HEK293 (cell line): Measurements from ENCODE around the gene YPEL1.
A peak's percentile ranks its signal among the peaks of the same experiment; 100 is the strongest.

Experiments
- CTCF ChIA-PET: fragments of 350-600 bp; formaldehyde crosslinking; extraction: SDS; loops from one replicate; lab custom pipeline; 2021; ENCODE audit warnings: antibody characterized with exemption; lab: Yijun Ruan, JAX
- POLR2A ChIA-PET: fragments of 300-600 bp; formaldehyde crosslinking; extraction: SDS; loops from one replicate; lab custom pipeline; 2020; ENCODE audit warnings: antibody characterized with exemption, inconsistent platforms; lab: Yijun Ruan, JAX
- H3K27ac ChIP-seq: fragments of 200-500 bp; sonication (Bioruptor generic); 2 replicates; pipeline ENCODE4 v1.5.1; 2014; ENCODE audit warnings: low read depth, low read length, control low read depth, inconsistent platforms; ENCODE audit errors: extremely low read depth
- H3K36me3 ChIP-seq, 2 experiments: fragments of 200-500 bp in 1 of 2; sonication (Bioruptor generic) in 1 of 2; 1 replicate in 1 of 2; 2 replicates in 1 of 2; pipeline ENCODE4 v1.5.1; 2014 to 2017; ENCODE audit warnings: inconsistent platforms in 2 of 2, low read length in 2 of 2; ENCODE audit not compliant: control insufficient read depth in 2 of 2, insufficient read depth in 1 of 2
- H3K4me1 ChIP-seq: fragments of 200-500 bp; sonication (Bioruptor generic); 2 replicates; pipeline ENCODE4 v1.5.1; 2014; ENCODE audit warnings: mild to moderate bottlenecking, low read length, inconsistent platforms; ENCODE audit not compliant: control insufficient read depth, insufficient read depth
- H3K4me3 ChIP-seq: 2 replicates; pipeline ENCODE4 v1.5.1; 2011; ENCODE audit warnings: low read depth, mild to moderate bottlenecking, control low read depth, low read length, moderate library complexity
- H3K9me3 ChIP-seq: fragments of 200-500 bp; sonication (Bioruptor generic); 2 replicates; pipeline ENCODE4 v1.5.1; 2014; ENCODE audit warnings: low read depth, low read length, inconsistent platforms; ENCODE audit not compliant: control insufficient read depth, insufficient read depth
- IKZF3 ChIP-seq: fragments of 450-650 bp; IDR thresholded peaks from 2 replicates; pipeline ENCODE4 v1.5.0; 2018; ENCODE audit warnings: missing biosample characterization, mild to moderate bottlenecking, missing genetic modification characterization, moderate library complexity
- KLF10 ChIP-seq: fragments of 450-650 bp; IDR thresholded peaks from 2 replicates; pipeline ENCODE4 v1.5.1; 2018; ENCODE audit warnings: missing biosample characterization, mild to moderate bottlenecking, missing genetic modification characterization
- OSR2 ChIP-seq: fragments of 450-650 bp; formaldehyde crosslinking; IDR thresholded peaks from 2 replicates; pipeline ENCODE4 v1.5.1; 2016; ENCODE audit warnings: missing biosample characterization, missing genetic modification characterization
- PRDM1 ChIP-seq: fragments of 450-650 bp; formaldehyde crosslinking; IDR thresholded peaks from 2 replicates; pipeline ENCODE4; 2016; ENCODE audit warnings: missing biosample characterization, missing genetic modification characterization
- PRDM4 ChIP-seq: fragments of 450-650 bp; formaldehyde crosslinking; IDR thresholded peaks from 2 replicates; pipeline ENCODE4 v1.5.1; 2017; ENCODE audit warnings: missing biosample characterization, missing genetic modification characterization
- SALL2 ChIP-seq: fragments of 450-650 bp; formaldehyde crosslinking; IDR thresholded peaks from 2 replicates; pipeline ENCODE4 v1.5.0; 2017; ENCODE audit warnings: missing biosample characterization, mild to moderate bottlenecking, missing genetic modification characterization, borderline replicate concordance
- SCRT1 ChIP-seq: fragments of 450-650 bp; formaldehyde crosslinking; IDR thresholded peaks from 2 replicates; pipeline ENCODE4 v1.5.1; 2016; ENCODE audit warnings: missing biosample characterization, missing genetic modification characterization, borderline replicate concordance
- SCRT2 ChIP-seq: fragments of 450-650 bp; formaldehyde crosslinking; IDR thresholded peaks from 2 replicates; pipeline ENCODE4 v1.5.1; 2016; ENCODE audit warnings: missing biosample characterization, missing genetic modification characterization
- SETDB1 ChIP-seq: IDR thresholded peaks from one replicate; pipeline ENCODE4 v1.6.1; 2017; ENCODE audit warnings: mild to moderate bottlenecking, low read length, moderate library complexity, mixed read lengths; ENCODE audit not compliant: insufficient read length
- YY1 ChIP-seq: fragments of 450-650 bp; formaldehyde crosslinking; IDR thresholded peaks from 2 replicates; pipeline ENCODE4 v1.5.1; 2018; ENCODE audit warnings: missing biosample characterization, missing genetic modification characterization
- ZBTB21 ChIP-seq: fragments of 450-650 bp; formaldehyde crosslinking; IDR thresholded peaks from 2 replicates; pipeline ENCODE4 v1.5.1; 2017; ENCODE audit warnings: missing biosample characterization, missing genetic modification characterization
- ZBTB8A ChIP-seq: fragments of 450-650 bp; formaldehyde crosslinking; IDR thresholded peaks from 2 replicates; pipeline ENCODE4 v1.5.1; 2016; ENCODE audit warnings: missing biosample characterization, missing genetic modification characterization
- ZNF155 ChIP-seq: fragments of 450-650 bp; formaldehyde crosslinking; IDR thresholded peaks from 2 replicates; pipeline ENCODE4 v1.5.1; 2016; ENCODE audit warnings: missing biosample characterization, missing genetic modification characterization
- ZNF202 ChIP-seq: fragments of 450-650 bp; formaldehyde crosslinking; IDR thresholded peaks from 2 replicates; pipeline ENCODE4 v1.5.1; 2016; ENCODE audit warnings: missing biosample characterization, missing genetic modification characterization, borderline replicate concordance
- ZNF223 ChIP-seq: fragments of 450-650 bp; formaldehyde crosslinking; IDR thresholded peaks from 2 replicates; pipeline ENCODE4 v1.5.1; 2016; ENCODE audit warnings: missing biosample characterization, missing genetic modification characterization
- ZNF23 ChIP-seq: fragments of 450-650 bp; formaldehyde crosslinking; IDR thresholded peaks from 2 replicates; pipeline ENCODE4 v1.5.1; 2016; ENCODE audit warnings: missing biosample characterization, missing genetic modification characterization, borderline replicate concordance
- ZNF366 ChIP-seq: fragments of 450-650 bp; formaldehyde crosslinking; conservative IDR thresholded peaks from 2 replicates; pipeline ENCODE4 v1.5.1; 2016; ENCODE audit warnings: missing biosample characterization, missing genetic modification characterization
- ZNF37A ChIP-seq: fragments of 450-650 bp; IDR thresholded peaks from 2 replicates; pipeline ENCODE4 v1.5.1; 2018; ENCODE audit warnings: missing biosample characterization, missing genetic modification characterization
- ZNF423 ChIP-seq: fragments of 450-650 bp; formaldehyde crosslinking; IDR thresholded peaks from 2 replicates; pipeline ENCODE4 v1.5.1; 2016; ENCODE audit warnings: missing biosample characterization, missing genetic modification characterization
- ZNF548 ChIP-seq: fragments of 450-650 bp; formaldehyde crosslinking; IDR thresholded peaks from 2 replicates; pipeline ENCODE4 v1.5.1; 2016; ENCODE audit warnings: missing biosample characterization, missing genetic modification characterization
- ZNF549 ChIP-seq: fragments of 450-650 bp; IDR thresholded peaks from 2 replicates; pipeline ENCODE4 v1.5.1; 2018; ENCODE audit warnings: missing biosample characterization, missing genetic modification characterization, mild to moderate bottlenecking, inconsistent platforms, moderate library complexity
- ZNF629 ChIP-seq: fragments of 450-650 bp; formaldehyde crosslinking; IDR thresholded peaks from 2 replicates; pipeline ENCODE4 v1.5.1; 2017; ENCODE audit warnings: missing biosample characterization, missing genetic modification characterization
- ZNF639 ChIP-seq: fragments of 450-650 bp; formaldehyde crosslinking; IDR thresholded peaks from 2 replicates; pipeline ENCODE4 v1.5.1; 2016; ENCODE audit warnings: missing biosample characterization, missing genetic modification characterization
- ZNF776 ChIP-seq: fragments of 450-650 bp; formaldehyde crosslinking; IDR thresholded peaks from 2 replicates; pipeline ENCODE4 v1.5.0; 2017; ENCODE audit warnings: missing biosample characterization, missing genetic modification characterization, borderline replicate concordance
- TF ChIP-seq, protein P1 (sequence below): fragments of 450-650 bp; formaldehyde crosslinking; IDR thresholded peaks from 2 replicates; pipeline ENCODE4 v1.5.1; 2016; ENCODE audit warnings: missing biosample characterization, missing genetic modification characterization

Gene YPEL1

DNA sequence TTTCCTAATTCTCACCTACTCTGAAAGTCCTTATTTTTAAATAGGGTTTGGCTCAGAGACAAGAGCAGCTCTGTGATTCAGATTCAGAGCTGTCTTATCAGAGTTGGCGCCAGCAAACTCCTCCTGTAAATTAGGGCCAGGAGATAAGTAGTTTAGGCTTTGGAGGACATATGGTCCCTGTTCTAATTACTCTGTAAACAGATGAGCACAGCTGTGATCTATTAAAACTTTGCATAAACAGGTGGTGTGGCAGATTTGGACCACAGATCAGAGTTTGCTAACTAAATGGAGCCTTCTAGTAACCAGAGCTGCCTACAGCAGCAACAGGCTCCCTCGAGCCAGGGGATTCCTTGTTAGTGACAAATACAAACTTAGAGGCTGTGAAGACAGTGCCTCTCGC lies 27.9 kb downstream of the YPEL1 start:
- Histone ChIP-seq H3K36me3 (peaks cover 0 to 8% of the 10 kb centered on the region in 2 experiments; a peak in 1 of 3 replicates), H3K9me3 (no peaks in the 10 kb centered on the region), H3K4me3 (no peak overlapping the region), H3K27ac (no peak overlapping the region), H3K4me1 (no peaks in the 10 kb centered on the region)
- CTCF ChIA-PET, result interaction anchor here (0.5 to 3.6 kb wide), 7 partner anchors 17 to 245 kb away, joined by 3 to 19 read pairs (median 5); partner anchors contain the start of gene PPM1F
- TF ChIP-seq OSR2 (tag by site-specific recombination) (peak; percentile 11; the same call in 1 of the 2 replicates), ZBTB8A (no peak), SCRT1 (tag by site-specific recombination) (peak; percentile 87), ZNF366 (tag by site-specific recombination) (peak; percentile 39; the same call in 1 of the 2 replicates), KLF10 (no peak), ZNF639 (tag by site-specific recombination) (no peak), ZNF629 (tag by site-specific recombination) (no peak), SCRT2 (peak; percentile 80), IKZF3 (tag by site-specific recombination) (0 out of 2 replicates have a peak, but pooled peaks have one; percentile 18), ZNF423 (tag by site-specific recombination) (no peak)
- POLR2A ChIA-PET, result interaction anchor here (1.6 kb wide), 1 partner anchor 28 kb away, joined by 4 read pairs; no protein-coding TSS in a partner anchor

DNA sequence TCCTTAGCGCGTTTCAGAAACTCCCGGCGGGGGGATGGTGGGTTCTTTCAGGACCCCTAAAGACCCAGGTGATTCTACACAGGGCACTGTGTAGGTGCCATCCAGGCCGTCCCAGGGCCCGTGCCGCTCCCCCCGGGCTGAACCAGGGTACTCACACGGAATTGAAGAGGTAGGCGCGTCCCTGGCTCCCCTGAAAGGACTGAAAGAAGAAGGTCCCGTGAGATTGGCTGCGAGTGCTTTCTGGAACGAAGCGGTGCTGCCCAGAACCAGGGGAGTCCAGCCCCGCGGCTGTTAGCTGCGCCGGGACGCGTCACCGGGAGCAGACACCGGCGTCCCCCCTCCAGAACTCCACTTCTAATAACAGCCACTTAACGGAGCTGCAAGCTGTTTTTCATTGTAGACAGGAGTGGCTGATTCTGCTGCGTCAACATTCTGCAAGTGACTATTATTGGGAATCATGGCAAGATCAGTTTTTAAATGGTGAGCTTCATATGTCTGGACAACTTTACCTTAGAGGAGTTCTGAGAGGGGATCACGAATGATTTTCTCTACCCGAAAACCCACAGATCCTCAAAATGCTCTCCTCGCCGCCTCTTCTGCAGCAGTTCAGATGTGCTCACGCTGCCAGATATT lies 31.8 kb downstream of the YPEL1 start:
- CTCF ChIA-PET, result no interaction called here
- Histone ChIP-seq H3K9me3 (no peaks in the 10 kb centered on the region), H3K4me1 (no peaks in the 10 kb centered on the region), H3K27ac (no peak overlapping the region), H3K4me3 (no peak overlapping the region), H3K36me3 (peaks cover 0 to 14% of the 10 kb centered on the region in 2 experiments; a peak in 1 of 3 replicates)
- POLR2A ChIA-PET, result no interaction called here
- TF ChIP-seq ZNF629 (tag by site-specific recombination) (no peak), YY1 (tag by site-specific recombination) (no peak), ZNF776 (tag by site-specific recombination) (no peak), ZNF202 (no peak), ZNF548 (tag by site-specific recombination) (no peak), PRDM4 (no peak), ZNF223 (tag by site-specific recombination) (no peak), SALL2 (tag by site-specific recombination) (no peak), ZBTB21 (no peak), PRDM1 (tag by site-specific recombination) (no peak), ZNF23 (no peak), SETDB1 (no peak), ZNF37A (tag by site-specific recombination) (no peak), ZNF155 (no peak), ZNF549 (tag by site-specific recombination) (no peak)
- TF ChIP-seq, protein P1, sequence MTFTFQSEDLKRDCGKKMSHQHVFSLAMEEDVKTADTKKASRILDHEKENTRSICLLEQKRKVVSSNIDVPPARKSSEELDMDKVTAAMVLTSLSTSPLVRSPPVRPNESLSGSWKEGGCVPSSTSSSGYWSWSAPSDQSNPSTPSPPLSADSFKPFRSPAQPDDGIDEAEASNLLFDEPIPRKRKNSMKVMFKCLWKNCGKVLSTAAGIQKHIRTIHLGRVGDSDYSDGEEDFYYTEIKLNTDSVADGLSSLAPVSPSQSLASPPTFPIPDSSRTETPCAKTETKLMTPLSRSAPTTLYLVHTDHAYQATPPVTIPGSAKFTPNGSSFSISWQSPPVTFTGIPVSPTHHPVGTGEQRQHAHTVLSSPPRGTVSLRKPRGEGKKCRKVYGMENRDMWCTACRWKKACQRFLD (tag by site-specific recombination), result no peak
- TF ChIP-seq, all 188 proteins: peak for 0
